Cardiac fibroblast (primary cell): ENCODE measurements around the gene ASAP2.
"Not testable (repeated sequence)": the region's sequence is repeated elsewhere in the genome, so short reads cannot be mapped to it uniquely, and the experiment has no call there.

Experiments
- DNase-seq, 2 donors: peaks; one replicate each; pipeline versions ENCODE4 v3.0.0 to v3.0.0-alpha.2; 2010; ENCODE audit warnings: low read depth in 2 of 2
- H3K4me3 ChIP-seq, 2 donors: replicated peaks in 1 of 2; 1 replicate in 1 of 2; 2 replicates in 1 of 2; pipeline ENCODE4 v1.5.1; 2011; ENCODE audit warnings: low read depth in 2 of 2, low read length in 2 of 2, mild to moderate bottlenecking in 2 of 2, moderate library complexity in 1 of 2
- TF ChIP-seq, protein P1 (sequence below): IDR thresholded peaks from one replicate; pipeline ENCODE4 v1.5.1; 2011; ENCODE audit warnings: low read depth, mild to moderate bottlenecking, low read length, inconsistent platforms

The ASAP2 gene

GRCh38 chr2:9264301-9264700 is 57.7 kb downstream of the ASAP2 start:
- TF ChIP-seq, protein P1, sequence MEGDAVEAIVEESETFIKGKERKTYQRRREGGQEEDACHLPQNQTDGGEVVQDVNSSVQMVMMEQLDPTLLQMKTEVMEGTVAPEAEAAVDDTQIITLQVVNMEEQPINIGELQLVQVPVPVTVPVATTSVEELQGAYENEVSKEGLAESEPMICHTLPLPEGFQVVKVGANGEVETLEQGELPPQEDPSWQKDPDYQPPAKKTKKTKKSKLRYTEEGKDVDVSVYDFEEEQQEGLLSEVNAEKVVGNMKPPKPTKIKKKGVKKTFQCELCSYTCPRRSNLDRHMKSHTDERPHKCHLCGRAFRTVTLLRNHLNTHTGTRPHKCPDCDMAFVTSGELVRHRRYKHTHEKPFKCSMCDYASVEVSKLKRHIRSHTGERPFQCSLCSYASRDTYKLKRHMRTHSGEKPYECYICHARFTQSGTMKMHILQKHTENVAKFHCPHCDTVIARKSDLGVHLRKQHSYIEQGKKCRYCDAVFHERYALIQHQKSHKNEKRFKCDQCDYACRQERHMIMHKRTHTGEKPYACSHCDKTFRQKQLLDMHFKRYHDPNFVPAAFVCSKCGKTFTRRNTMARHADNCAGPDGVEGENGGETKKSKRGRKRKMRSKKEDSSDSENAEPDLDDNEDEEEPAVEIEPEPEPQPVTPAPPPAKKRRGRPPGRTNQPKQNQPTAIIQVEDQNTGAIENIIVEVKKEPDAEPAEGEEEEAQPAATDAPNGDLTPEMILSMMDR, result no peak
- peak in 1 of 2 donors; percentile 75 for DNase-seq
- no peak overlapping the region for H3K4me3 ChIP-seq

DNA sequence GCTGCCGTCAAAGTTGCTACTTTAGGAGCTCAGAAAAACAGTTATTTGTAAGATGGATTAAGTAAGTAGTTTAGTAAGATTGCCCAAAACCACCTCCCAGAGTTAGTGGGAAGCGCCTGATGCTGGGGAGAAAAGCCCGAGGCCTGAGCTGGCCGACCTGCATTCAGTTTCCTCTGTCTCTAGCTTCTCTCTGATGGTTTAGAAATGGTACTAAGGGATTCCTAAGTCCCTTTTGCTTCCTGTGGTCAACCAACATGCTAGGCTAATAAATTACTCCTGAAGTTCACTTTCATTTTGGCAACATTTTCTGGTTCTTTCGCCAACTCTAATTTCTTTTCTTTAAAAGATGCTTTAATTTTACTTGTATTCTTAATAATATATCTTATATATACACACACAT is 60.1 kb downstream of the ASAP2 start:
- H3K4me3 ChIP-seq, result no peak overlapping the region
- TF ChIP-seq, protein P1, result no peak
- DNase-seq, result no peak

- DNase-seq, H3K4me3 ChIP-seq: not testable (repeated sequence)
Measured at GRCh38 chr2:9267286-9267685, 60.7 kb downstream of the ASAP2 start.

DNA sequence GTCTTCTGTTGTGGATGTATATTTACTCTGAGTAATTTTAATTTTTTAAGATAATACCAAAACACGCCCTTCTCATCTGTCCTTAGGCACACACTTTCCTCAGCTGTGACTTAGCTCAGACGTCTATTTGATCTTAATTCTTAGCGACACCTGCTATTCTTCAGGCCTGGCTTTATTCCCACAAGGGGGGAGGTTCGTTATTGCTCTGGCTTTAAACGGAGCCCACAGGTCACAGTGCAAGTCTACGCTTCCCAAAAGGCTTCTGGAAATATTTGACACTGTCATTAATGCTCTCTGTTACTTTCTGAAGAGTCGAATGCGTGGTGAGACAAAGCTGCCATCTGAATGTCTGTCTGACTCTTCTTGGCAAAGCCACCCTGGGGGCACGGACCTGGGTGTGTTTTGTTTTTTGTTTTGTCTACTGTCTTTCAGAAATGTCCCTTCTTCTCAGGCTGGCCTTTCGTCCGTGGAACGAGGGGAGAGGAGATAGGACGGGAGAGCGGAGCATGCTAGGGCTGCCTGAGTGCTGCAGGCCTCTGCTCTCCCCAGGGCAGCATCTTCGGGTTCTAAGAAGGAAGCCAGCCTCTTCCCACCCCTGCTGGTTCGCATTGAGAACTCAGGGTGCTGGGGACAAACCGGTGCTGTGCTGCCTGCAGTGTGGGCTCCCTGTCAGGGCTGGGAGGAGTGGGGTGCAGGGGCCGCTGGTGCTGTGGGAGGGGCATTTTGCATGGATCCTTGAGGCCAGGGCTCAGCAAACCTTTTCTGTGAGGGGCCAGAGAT is 61.9 kb downstream of the ASAP2 start:
- no peak overlapping the region for H3K4me3 ChIP-seq
- no peak for DNase-seq
- TF ChIP-seq, protein P1, result no peak

DNA sequence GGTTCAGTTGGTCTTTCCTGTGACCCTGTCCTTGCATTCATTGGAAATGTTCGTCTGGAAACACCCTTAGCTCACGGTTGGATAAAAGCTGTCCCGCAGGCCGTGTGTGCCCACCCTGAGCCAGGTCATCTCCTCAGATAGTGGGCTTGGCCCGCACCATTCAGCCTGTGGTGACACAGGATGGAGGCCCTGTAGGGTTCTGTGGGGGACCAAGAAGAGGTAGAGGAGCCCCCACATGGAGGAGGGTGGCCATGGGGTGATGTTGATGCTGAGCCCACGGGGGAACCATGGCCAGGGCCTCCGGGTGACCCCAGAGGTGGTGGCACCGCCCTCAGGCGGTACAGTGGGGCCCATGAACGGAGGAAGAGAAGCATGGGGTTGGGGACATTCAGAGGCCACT is 62.7 kb downstream of the ASAP2 start:
- no peak for DNase-seq

GRCh38 chr2:9269695-9270360 is 63.2 kb downstream of the ASAP2 start:
- H3K4me3 ChIP-seq, result no peak overlapping the region
- TF ChIP-seq, protein P1, result no peak
- DNase-seq, result no peak

More for the DNA sequence above, 62.7 kb downstream of the ASAP2 start:
- no peak overlapping the region for H3K4me3 ChIP-seq
- TF ChIP-seq, protein P1, result no peak

- no peak overlapping the region for H3K4me3 ChIP-seq
- no peak for DNase-seq
- TF ChIP-seq, protein P1, result no peak
Measured at GRCh38 chr2:9271091-9271490, 64.5 kb downstream of the ASAP2 start.
